Activated CD4-positive, alpha-beta memory T cell treated with anti-CD3 and anti-CD28 coated beads, Interleukin-2, amount 10 ng/mL, durations not matched to agents 7 days and 5 days (primary cell): Measurements from ENCODE around the gene CUL4A. TPM values are rescaled to one million over a fixed set of nuclear protein-coding genes. Genes with fewer than 3 reads are reported as not detected.

Source experiments
- CTCF ChIA-PET: fragments of 350-600 bp; sonication (Branson Sonifier 250); formaldehyde crosslinking; loops from one replicate; lab custom pipeline; 2021; ENCODE audit warnings: antibody characterized with exemption, inconsistent platforms; lab: Charles Lee
- POLR2A ChIA-PET: fragments of 350-600 bp; sonication (Branson Sonifier 250); formaldehyde crosslinking; loops from one replicate; lab custom pipeline; 2021; ENCODE audit warnings: antibody characterized with exemption; lab: Charles Lee
- DNase-seq: peaks from one replicate; pipeline ENCODE4 v3.0.0-alpha.2; 2020
- H3K27ac Mint-ChIP-seq: one replicate; pipeline ENCODE4 v1.8.0; 2021; ENCODE audit warnings: mild to moderate bottlenecking, mixed read lengths
- H3K27me3 Mint-ChIP-seq: one replicate; pipeline ENCODE4 v1.8.0; 2021; ENCODE audit warnings: mixed read lengths
- H3K36me3 Mint-ChIP-seq: one replicate; pipeline ENCODE4 v1.8.0; 2021; ENCODE audit warnings: low read depth, mixed read lengths
- H3K4me1 Mint-ChIP-seq: one replicate; pipeline ENCODE4 v1.8.0; 2021; ENCODE audit warnings: mixed read lengths
- H3K4me3 Mint-ChIP-seq: one replicate; pipeline ENCODE4 v1.8.0; 2021; ENCODE audit warnings: mild to moderate bottlenecking, mixed read lengths
- H3K9me3 Mint-ChIP-seq: one replicate; pipeline ENCODE4 v1.8.0; 2021; ENCODE audit warnings: mixed read lengths
- total RNA-seq, 2 experiments: library from RNA; stranded (reverse); gene quantifications; one replicate each; pipeline ENCODE4 v1.2.3, GENCODE V29; 2021

Gene CUL4A
- total RNA-seq, 2 experiments from 2014 or later, result 67.2 to 68.8 TPM

GRCh38 chr13:113292021-113292862 lies 82.8 kb downstream of the CUL4A start:
- Mint-ChIP-seq H3K4me3 (peak overlapping the region; percentile 25), H3K9me3 (no peaks in the 10 kb centered on the region), H3K27me3 (peaks cover 61% of the 10 kb centered on the region), H3K27ac (no peak overlapping the region), H3K4me1 (peaks cover 19% of the 10 kb centered on the region), H3K36me3 (peaks cover 6% of the 10 kb centered on the region)
- no peak for DNase-seq
- ChIA-PET POLR2A (interaction anchor here (0.8 kb wide), 1 partner anchor 82 kb away, joined by 3 read pairs; the partner anchor contains the start of gene CUL4A), CTCF (no interaction called here)

GRCh38 chr13:113293686-113294085 lies 84.3 kb downstream of the CUL4A start:
- no peak overlapping the region for H3K27ac Mint-ChIP-seq
- peaks cover 32% of the 10 kb centered on the region for H3K4me1 Mint-ChIP-seq
- no peak overlapping the region for H3K4me3 Mint-ChIP-seq
- CTCF ChIA-PET, result no interaction called here
- peaks cover 13% of the 10 kb centered on the region for H3K36me3 Mint-ChIP-seq
- no peaks in the 10 kb centered on the region for H3K9me3 Mint-ChIP-seq
- DNase-seq, result no peak
- H3K27me3 Mint-ChIP-seq, result peaks cover 53% of the 10 kb centered on the region
- POLR2A ChIA-PET, result no interaction called here

GRCh38 chr13:113295776-113296175 lies 86.4 kb downstream of the CUL4A start:
- Mint-ChIP-seq H3K36me3 (peaks cover 14% of the 10 kb centered on the region), H3K4me3 (peak overlapping the region; percentile 92), H3K27me3 (peaks cover 35% of the 10 kb centered on the region)

GRCh38 chr13:113296823-113297369 lies 87.5 kb downstream of the CUL4A start, which contains the start of gene LAMP1:
Gene LAMP1 (plus strand): TSS chr13:113297239. CDS start chr13:113297435, 196 bp downstream.
- H3K36me3 Mint-ChIP-seq, result peaks cover 14% of the 10 kb centered on the region
- peaks cover 26% of the 10 kb centered on the region for H3K27me3 Mint-ChIP-seq
- H3K4me1 Mint-ChIP-seq, result peaks cover 36% of the 10 kb centered on the region
- ChIA-PET POLR2A (interaction anchor here (0.8 to 3.1 kb wide), 6 partner anchors 11 to 88 kb away, joined by 3 to 26 read pairs (median 4); partner anchors contain the start of genes CUL4A and PCID2), CTCF (no interaction called here)
- H3K27ac Mint-ChIP-seq, result peak within 1 kb of the TSS; percentile 94
- H3K4me3 Mint-ChIP-seq, result peak within 1 kb of the TSS; percentile 92
- DNase-seq, result peak; percentile 98
- H3K9me3 Mint-ChIP-seq, result no peaks in the 10 kb centered on the region

More at GRCh38 chr13:113295776-113296175, 86.4 kb downstream of the CUL4A start:
- Mint-ChIP-seq H3K9me3 (no peaks in the 10 kb centered on the region), H3K27ac (peak overlapping the region; percentile 16), H3K4me1 (peaks cover 39% of the 10 kb centered on the region)
- ChIA-PET CTCF (no interaction called here), POLR2A (interaction anchor here (3.1 kb wide), 1 partner anchor 86 kb away, joined by 26 read pairs; the partner anchor contains the start of genes CUL4A and PCID2)
- no peak for DNase-seq

GRCh38 chr13:113297370-113298042 lies 88.1 kb downstream of the CUL4A start:
- peak overlapping the region; percentile 81 for H3K4me3 Mint-ChIP-seq
- POLR2A ChIA-PET, result interaction anchor here (0.8 to 3.1 kb wide), 8 partner anchors 10 to 88 kb away, joined by 3 to 26 read pairs (median 4); partner anchors contain the start of genes CUL4A and PCID2
- CTCF ChIA-PET, result no interaction called here
- peaks cover 20% of the 10 kb centered on the region for H3K27me3 Mint-ChIP-seq
- peak overlapping the region; percentile 90 for H3K27ac Mint-ChIP-seq
- H3K9me3 Mint-ChIP-seq, result no peaks in the 10 kb centered on the region
- H3K4me1 Mint-ChIP-seq, result peaks cover 29% of the 10 kb centered on the region
- peaks cover 14% of the 10 kb centered on the region for H3K36me3 Mint-ChIP-seq
- DNase-seq, result peak; percentile 70

- no peaks in the 10 kb centered on the region for H3K9me3 Mint-ChIP-seq
- CTCF ChIA-PET, result interaction anchor here (0.5 to 0.8 kb wide), 2 partner anchors 95 to 813 kb away, joined by 3 read pairs; no protein-coding TSS in a partner anchor
- no peak for DNase-seq
- peak overlapping the region; percentile 81 for H3K4me3 Mint-ChIP-seq
- H3K27me3 Mint-ChIP-seq, result peaks cover 16% of the 10 kb centered on the region
- peaks cover 28% of the 10 kb centered on the region for H3K4me1 Mint-ChIP-seq
- POLR2A ChIA-PET, result interaction anchor here (0.7 to 3.1 kb wide), 8 partner anchors 9 to 91 kb away, joined by 3 to 26 read pairs (median 4); partner anchors contain the start of genes CUL4A and PCID2
- peak overlapping the region; percentile 90 for H3K27ac Mint-ChIP-seq
- H3K36me3 Mint-ChIP-seq, result peaks cover 14% of the 10 kb centered on the region
Observed at GRCh38 chr13:113298043-113298945, 88.9 kb downstream of the CUL4A start.

GRCh38 chr13:113299951-113300350 lies 90.5 kb downstream of the CUL4A start:
- H3K4me1 Mint-ChIP-seq, result peaks cover 28% of the 10 kb centered on the region
- no peaks in the 10 kb centered on the region for H3K9me3 Mint-ChIP-seq
- no peak overlapping the region for H3K4me3 Mint-ChIP-seq

GRCh38 chr13:113302986-113303385 lies 93.6 kb downstream of the CUL4A start:
- Mint-ChIP-seq H3K4me3 (no peak overlapping the region), H3K9me3 (no peaks in the 10 kb centered on the region), H3K4me1 (peaks cover 17% of the 10 kb centered on the region), H3K27me3 (no peaks in the 10 kb centered on the region), H3K27ac (no peak overlapping the region), H3K36me3 (peaks cover 8% of the 10 kb centered on the region)
- ChIA-PET POLR2A (no interaction called here), CTCF (no interaction called here)
- DNase-seq, result no peak

More at GRCh38 chr13:113299951-113300350, 90.5 kb downstream of the CUL4A start:
- no peak overlapping the region for H3K27ac Mint-ChIP-seq
- peaks cover 5% of the 10 kb centered on the region for H3K27me3 Mint-ChIP-seq
- DNase-seq, result no peak
- H3K36me3 Mint-ChIP-seq, result peaks cover 14% of the 10 kb centered on the region
- ChIA-PET POLR2A (no interaction called here), CTCF (no interaction called here)

GRCh38 chr13:113304121-113304520 lies 94.7 kb downstream of the CUL4A start:
- DNase-seq, result no peak
- Mint-ChIP-seq H3K4me1 (peaks cover 7% of the 10 kb centered on the region), H3K27ac (no peak overlapping the region), H3K9me3 (no peaks in the 10 kb centered on the region), H3K27me3 (no peaks in the 10 kb centered on the region), H3K4me3 (no peak overlapping the region), H3K36me3 (peaks cover 3% of the 10 kb centered on the region)
- ChIA-PET CTCF (no interaction called here), POLR2A (no interaction called here)

GRCh38 chr13:113305208-113305607 lies 95.8 kb downstream of the CUL4A start:
- ChIA-PET CTCF (no interaction called here), POLR2A (no interaction called here)
- no peak for DNase-seq
- H3K4me1 Mint-ChIP-seq, result peaks cover 4% of the 10 kb centered on the region
- no peaks in the 10 kb centered on the region for H3K9me3 Mint-ChIP-seq
- H3K27me3 Mint-ChIP-seq, result no peaks in the 10 kb centered on the region
- H3K27ac Mint-ChIP-seq, result no peak overlapping the region
- peaks cover 7% of the 10 kb centered on the region for H3K36me3 Mint-ChIP-seq
- no peak overlapping the region for H3K4me3 Mint-ChIP-seq

GRCh38 chr13:113307491-113307890 lies 98.1 kb downstream of the CUL4A start:
- no peaks in the 10 kb centered on the region for H3K4me1 Mint-ChIP-seq
- H3K9me3 Mint-ChIP-seq, result no peaks in the 10 kb centered on the region
- DNase-seq, result no peak
- CTCF ChIA-PET, result interaction anchor here (0.7 kb wide), 1 partner anchor 112 kb away, joined by 5 read pairs; no protein-coding TSS in a partner anchor
- POLR2A ChIA-PET, result interaction anchor here (1.4 to 1.7 kb wide), 2 partner anchors 9 to 10 kb away, joined by 3 to 5 read pairs; partner anchors contain the start of gene LAMP1
- H3K4me3 Mint-ChIP-seq, result no peak overlapping the region
- peaks cover 24% of the 10 kb centered on the region for H3K36me3 Mint-ChIP-seq
- no peak overlapping the region for H3K27ac Mint-ChIP-seq
- H3K27me3 Mint-ChIP-seq, result no peaks in the 10 kb centered on the region
